GM11168 (cell line): Measurements from ENCODE around the gene RGS7.
"Not testable (repeated sequence)": the region's sequence is repeated elsewhere in the genome, so short reads cannot be mapped to it uniquely, and the experiment has no call there.

Experiments used
- in situ Hi-C: fragments of 300-500 bp; cut with MboI; formaldehyde crosslinking; loops from one replicate; pipeline ENCODE4 v1.12.0; 2022; ENCODE audit warnings: low sequenced_read_pairs; ENCODE audit not compliant: unreplicated experiment

RGS7 gene

DNA sequence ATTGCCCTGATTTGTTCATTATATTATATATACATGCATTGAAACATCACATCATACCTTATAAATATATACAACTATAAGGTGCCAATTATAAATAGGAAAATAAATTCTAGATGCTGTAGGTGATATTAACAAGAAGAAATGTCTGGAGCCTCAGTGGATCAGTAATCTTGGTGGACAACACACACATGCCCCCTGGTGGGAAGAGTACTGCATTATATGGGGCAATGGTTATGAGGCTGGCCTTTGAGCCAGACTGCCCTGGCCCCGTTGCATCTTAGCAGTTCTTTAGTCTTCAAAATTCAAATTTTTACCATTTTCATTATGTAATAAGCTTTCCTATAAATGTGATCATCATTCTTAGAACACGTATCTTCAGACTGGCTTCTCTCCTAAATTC lies 410.1 kb downstream of the RGS7 start:
- in situ Hi-C loops: no loop called here

DNA sequence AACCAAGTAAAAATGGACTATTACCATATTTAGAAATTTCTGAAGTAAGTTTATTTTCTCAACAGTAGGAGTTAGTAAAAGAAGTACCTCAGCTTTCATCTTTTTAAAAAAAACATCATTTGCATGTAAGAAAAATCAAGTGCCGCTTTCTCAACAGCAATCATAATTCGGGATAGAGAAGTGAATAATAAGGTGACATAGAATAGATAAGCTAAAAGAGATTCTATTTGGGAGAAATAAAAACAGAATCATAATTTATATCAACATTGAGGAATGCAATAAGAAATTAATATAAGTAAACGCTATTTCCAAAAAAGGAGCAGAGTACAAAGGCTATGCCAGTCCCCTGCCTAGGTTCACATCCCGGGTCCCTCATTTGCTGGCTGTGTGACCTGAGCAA lies 414.1 kb downstream of the RGS7 start:
- in situ Hi-C loops: no loop called here

GRCh38 chr1:240941701-240942370 lies 415.2 kb downstream of the RGS7 start:
- in situ Hi-C loops: no loop called here

- in situ Hi-C loops: no loop called here
These were observed 419.9 kb downstream of the RGS7 start for GRCh38 chr1:240936911-240937668.

- in situ Hi-C loops: no loop called here
These were observed 421.1 kb downstream of the RGS7 start for GRCh38 chr1:240935920-240936319.

DNA sequence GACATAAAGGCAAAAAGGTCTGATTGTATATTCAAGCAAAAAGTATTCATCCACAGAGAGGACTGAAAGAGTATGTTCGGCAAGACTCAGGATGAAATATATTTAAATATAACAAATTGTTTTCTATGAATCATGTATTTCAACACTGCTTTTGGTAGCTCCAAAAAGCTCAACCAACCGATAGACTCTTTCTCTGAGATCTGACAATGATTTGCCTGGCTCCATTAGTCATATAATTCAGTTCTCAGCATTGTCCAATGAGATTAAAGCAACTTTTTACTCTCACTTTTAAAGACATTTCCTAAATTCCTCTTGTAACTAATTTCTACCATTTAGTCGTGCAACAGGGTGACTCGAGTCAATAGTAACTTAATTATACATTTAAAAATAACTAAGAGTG lies 426.0 kb downstream of the RGS7 start:
- in situ Hi-C loops: no loop called here

DNA sequence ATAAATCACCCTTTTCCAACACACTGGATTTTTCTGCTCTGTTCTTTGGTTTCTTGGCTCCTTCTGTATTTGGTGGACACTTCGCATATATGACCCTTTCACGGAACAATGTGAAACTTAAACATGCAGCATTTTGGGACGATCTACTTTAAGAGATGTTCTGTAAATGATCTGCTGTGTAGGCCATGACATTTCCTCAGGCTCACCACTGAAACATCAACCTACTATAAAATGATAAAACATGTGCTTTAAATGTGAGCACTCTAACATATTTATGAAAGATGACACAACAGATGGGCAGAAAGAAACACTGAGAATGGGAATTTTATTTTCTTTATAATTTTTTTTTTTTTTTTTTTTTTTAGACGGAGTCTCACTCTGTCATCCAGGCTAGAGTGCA lies 428.7 kb downstream of the RGS7 start:
- in situ Hi-C loops: no loop called here

DNA sequence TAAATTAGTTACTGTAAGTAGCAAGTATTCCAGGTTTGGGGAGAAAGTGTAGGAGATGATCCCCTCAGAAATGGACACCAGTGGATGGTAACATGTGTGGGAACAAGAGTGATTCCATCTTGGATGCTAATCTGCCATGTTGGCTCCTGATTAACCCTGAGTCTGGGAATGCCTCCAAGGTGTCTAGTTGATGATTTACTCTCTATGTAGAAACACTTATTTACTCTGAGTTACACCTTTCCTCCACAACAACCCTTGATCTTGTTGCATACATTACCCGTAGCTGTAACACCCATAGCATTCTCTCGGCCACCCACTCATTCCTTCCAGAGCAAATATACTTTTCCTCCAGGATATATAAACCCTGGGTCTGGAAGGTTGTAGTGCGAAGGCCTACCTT lies 429.2 kb downstream of the RGS7 start:
- in situ Hi-C loops: no loop called here

GRCh38 chr1:240925273-240925672 lies 431.7 kb downstream of the RGS7 start:
- in situ Hi-C loops: no loop called here

DNA sequence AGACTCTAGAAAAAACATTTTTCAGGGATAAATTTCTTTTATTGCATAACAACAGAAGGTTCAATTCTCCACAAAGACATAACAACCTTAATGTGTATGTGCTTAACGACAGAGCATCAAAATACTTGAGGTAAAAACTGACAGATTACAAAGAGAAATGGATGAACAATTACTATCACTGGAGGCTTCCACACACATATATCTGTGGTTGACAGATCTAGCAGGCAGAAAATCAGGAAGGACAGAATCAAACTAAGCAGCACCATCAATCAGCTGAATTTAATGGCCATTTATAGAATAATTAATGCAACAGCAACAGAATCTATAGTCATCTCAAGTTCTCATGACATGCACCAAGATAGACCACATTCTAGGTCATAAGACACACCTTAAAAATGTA lies 439.0 kb downstream of the RGS7 start:
- in situ Hi-C loops: no loop called here

DNA sequence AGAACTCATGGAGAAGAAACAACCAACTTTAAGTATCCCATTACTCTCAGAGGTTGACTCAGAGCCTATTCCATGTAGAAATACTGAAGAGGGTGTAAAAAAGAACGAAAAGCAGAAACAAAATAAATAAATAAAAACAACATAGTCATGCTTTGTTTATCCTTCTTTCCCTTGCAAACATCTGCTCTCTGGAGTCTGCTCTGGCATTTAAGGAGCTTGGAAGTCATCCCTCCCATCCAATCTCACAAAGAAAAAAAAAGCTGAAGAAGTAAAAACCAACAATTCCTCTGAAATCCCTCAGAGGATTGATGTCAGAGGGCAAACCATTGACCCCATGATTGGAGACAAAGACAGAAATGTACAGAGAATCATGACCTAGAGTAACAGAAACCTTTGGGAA lies 442.5 kb downstream of the RGS7 start:
- in situ Hi-C loops: no loop called here

DNA sequence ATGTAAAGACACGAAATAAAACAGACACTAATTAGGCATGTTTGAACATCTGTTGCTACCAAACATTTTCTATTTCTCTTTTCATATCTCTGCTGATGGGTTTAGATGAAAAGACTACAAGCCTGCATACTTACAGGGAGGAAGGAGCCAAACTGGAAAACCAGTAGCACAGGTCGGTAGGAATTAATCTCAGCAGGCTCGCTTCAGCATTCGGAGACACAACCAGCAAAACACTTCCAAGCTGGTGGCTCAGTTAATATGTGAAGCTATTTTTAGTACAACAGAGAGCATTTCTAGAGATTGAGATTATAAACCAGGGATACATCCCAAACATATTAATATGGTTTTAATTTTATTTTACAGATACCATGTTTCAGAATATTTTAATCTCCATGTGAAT lies 444.2 kb downstream of the RGS7 start:
- in situ Hi-C loops: no loop called here

- in situ Hi-C loops: no loop called here
These were observed 447.1 kb downstream of the RGS7 start for GRCh38 chr1:240909701-240910457.

- in situ Hi-C loops: no loop called here
These were observed 450.5 kb downstream of the RGS7 start for GRCh38 chr1:240906477-240906876.

- in situ Hi-C loops: no loop called here
These were observed 451.7 kb downstream of the RGS7 start for GRCh38 chr1:240905225-240905765.

- in situ Hi-C loops: not testable (repeated sequence)
These were observed 461.6 kb downstream of the RGS7 start for GRCh38 chr1:240895424-240895823.

DNA sequence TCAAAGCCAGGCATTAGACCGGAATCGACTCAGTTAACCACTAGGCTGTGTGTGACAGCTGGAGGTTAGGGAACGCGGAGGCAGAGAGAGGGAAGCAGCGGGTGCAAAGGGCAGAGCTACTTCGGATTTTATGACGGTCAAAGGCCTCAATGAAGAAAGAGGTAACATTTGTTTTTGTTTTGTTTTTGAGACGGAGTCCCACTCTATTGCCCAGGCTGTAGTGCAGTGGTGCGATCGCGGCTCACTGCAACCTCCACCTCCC lies 468.3 kb downstream of the RGS7 start:
- in situ Hi-C loops: no loop called here

DNA sequence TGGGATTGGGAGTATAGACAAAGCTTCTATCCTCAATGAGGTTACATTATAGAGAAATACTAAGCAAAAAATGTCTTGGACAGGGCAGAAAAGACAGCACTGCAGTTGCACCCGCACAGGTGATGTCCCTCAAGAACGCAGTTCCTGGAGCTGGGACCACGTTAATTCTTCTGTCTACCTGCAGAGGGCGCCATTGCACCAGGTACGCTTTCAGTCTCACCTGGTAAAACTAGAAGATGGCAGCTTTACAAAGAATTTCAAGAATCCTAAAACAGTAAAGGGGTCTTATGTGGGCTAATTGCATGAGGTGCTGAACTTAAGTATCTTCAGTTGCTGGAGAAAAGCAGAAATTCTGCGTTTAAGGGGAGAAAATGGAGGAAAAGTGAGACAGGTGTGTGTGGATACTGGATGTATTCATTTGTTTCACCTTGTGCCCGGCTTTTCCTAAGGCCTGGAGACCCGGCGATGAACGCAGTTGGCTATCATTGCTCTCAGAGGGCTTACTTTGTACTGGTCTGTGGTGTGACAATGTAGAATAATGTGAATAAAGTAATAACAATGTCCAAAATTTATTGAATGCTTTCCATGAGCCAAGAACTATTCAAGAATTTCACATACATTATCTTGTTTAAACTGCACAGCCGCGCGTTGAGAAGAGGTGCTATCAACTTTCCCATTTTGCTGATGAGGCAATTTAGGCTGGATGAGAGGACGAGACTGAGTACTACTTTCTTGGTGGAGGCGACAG lies 468.8 kb downstream of the RGS7 start:
- in situ Hi-C loops: no loop called here

DNA sequence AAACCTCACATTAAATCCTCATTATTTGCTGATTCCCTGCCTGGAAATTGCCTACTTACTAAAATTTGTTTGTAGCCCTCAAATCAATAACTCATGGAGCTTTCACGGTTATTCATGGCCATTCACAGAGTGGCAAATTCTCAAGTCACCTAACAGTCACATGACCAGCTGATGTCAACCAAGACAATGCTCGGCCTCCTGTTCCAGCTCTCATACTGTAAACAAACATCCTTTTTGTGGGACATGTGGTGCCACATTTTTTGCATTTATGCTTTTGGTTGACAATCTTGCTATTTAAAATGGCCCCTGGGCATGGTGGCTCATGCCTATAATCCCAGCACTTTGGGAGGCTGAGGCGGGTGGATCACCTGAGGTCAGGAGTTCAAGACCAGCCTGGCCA lies 473.5 kb downstream of the RGS7 start:
- in situ Hi-C loops: no loop called here

DNA sequence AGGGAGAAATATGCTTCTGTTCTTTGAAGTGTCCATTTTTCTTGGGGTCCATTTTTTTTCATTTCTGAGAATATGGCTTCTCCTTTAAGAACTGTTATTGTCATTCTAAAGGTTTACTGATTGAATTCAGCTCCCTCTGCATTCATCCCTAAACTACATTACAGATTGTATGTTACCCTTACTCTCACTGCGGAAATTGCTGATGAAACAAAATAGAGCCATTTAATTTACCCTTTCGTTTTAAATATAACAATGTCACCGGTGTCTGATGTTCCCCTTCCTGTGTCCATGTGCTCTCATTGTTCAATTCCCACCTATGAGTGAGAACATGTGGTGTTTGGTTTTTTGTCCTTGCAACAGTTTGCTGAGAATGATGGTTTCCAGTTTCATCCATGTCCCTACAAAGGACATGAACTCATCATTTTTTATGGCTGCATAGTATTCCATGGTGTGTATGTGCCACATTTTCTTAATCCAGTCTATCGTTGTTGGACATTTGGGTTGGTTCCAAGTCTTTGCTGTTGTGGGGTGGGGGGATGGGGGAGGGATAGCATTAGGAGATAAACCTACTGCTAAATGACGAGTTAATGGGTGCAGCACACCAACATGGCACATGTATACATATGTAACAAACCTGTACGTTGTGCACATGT lies 474.2 kb downstream of the RGS7 start:
- in situ Hi-C loops: not testable (repeated sequence)
